ENCODE results near the gene PLCB4.

DNA sequence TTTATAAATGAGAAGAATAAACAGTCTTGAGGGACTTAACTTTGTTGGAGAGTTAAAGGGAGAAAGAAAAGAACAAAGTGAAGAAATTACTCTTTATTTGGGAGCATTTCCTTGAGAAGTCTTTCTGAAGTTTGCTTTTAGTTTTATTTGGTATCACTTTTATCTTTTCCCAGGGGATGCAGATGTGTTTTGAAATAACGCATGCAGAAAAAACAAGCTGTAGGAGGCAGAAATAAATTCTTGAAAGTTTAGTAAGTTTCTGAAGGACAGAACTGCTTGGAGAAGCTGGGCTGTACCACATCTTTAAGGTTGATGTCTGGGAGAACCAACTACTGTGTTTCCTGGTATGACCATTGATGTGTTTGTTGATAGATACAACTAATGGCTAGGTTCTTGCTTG, 75.0 kb downstream of the PLCB4 start:
- TF ChIP-seq, protein P1, sequence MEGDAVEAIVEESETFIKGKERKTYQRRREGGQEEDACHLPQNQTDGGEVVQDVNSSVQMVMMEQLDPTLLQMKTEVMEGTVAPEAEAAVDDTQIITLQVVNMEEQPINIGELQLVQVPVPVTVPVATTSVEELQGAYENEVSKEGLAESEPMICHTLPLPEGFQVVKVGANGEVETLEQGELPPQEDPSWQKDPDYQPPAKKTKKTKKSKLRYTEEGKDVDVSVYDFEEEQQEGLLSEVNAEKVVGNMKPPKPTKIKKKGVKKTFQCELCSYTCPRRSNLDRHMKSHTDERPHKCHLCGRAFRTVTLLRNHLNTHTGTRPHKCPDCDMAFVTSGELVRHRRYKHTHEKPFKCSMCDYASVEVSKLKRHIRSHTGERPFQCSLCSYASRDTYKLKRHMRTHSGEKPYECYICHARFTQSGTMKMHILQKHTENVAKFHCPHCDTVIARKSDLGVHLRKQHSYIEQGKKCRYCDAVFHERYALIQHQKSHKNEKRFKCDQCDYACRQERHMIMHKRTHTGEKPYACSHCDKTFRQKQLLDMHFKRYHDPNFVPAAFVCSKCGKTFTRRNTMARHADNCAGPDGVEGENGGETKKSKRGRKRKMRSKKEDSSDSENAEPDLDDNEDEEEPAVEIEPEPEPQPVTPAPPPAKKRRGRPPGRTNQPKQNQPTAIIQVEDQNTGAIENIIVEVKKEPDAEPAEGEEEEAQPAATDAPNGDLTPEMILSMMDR (IDR thresholded peaks at IDR 0.05), result no peak
- TF ChIP-seq POLR2A (IDR thresholded peaks at IDR 0.05), result no peak

Measured in testis (tissue), 2 donors.